Omental fat pad (tissue), 4 donors: Measurements from ENCODE around the gene RIMKLA. TPM values are rescaled to one million over a fixed set of nuclear protein-coding genes. Genes with fewer than 3 reads are reported as not detected.

ENCODE experiments used
- ATAC-seq: fragments of 150-250 bp; one replicate; pipeline ENCODE4 v1.9.1; 2016; ENCODE audit warnings: mild to moderate bottlenecking, moderate library complexity; ENCODE audit not compliant: low FRiP score
- DNase-seq: peaks from one replicate; pipeline ENCODE4 v3.0.0-alpha.2; 2019; ENCODE audit warnings: low spot score
- CTCF ChIP-seq, 3 donors: fragments of 450-650 bp; IDR thresholded peaks; one replicate each; pipeline ENCODE4 v1.5.1; 2016 to 2017; ENCODE audit warnings: antibody characterized with exemption in 3 of 3, mild to moderate bottlenecking in 3 of 3, moderate library complexity in 2 of 3
- total RNA-seq, 4 donors: library from RNA; depleted of rRNA; stranded (reverse); fragments of >200 nt; gene quantifications; one replicate each; pipeline ENCODE4 v1.1.0, GENCODE V29; 2016

RIMKLA gene
- total RNA-seq, 4 donors from 2014 or later, result 0.12 to 0.38 (median 0.25) TPM

GRCh38 chr1:42461196-42461595 lies 80.6 kb downstream of the RIMKLA start:
- no peak for TF ChIP-seq CTCF (IDR thresholded peaks at IDR 0.05)
- no peak for ATAC-seq
- no peak for DNase-seq

GRCh38 chr1:42462828-42463763 lies 82.5 kb downstream of the RIMKLA start, which contains the start of gene CCDC30:
Gene CCDC30 (plus strand): TSS chr1:42463286. CDS start chr1:42480552, 17,266 bp downstream.
- no peak for TF ChIP-seq CTCF (IDR thresholded peaks at IDR 0.05)
- DNase-seq (peak; percentile 82), ATAC-seq (peak; percentile 100)

GRCh38 chr1:42463921-42464320 lies 83.3 kb downstream of the RIMKLA start:
- no peak for DNase-seq
- no peak for ATAC-seq
- TF ChIP-seq CTCF (IDR thresholded peaks at IDR 0.05), result no peak

GRCh38 chr1:42466030-42466429 lies 85.4 kb downstream of the RIMKLA start:
- no peak for TF ChIP-seq CTCF (IDR thresholded peaks at IDR 0.05)
- no peak for DNase-seq
- ATAC-seq, result no peak

- ATAC-seq, result no peak
- DNase-seq, result no peak
- no peak for TF ChIP-seq CTCF (IDR thresholded peaks at IDR 0.05)
These were observed 89.1 kb downstream of the RIMKLA start for GRCh38 chr1:42469727-42470126.

Other genes starting within 250 kb of the RIMKLA start
- gene GUCA2B, start 227.4 kb upstream of the RIMKLA start, total RNA-seq, result not detected
- not detected for gene GUCA2A, start 216.0 kb upstream of the RIMKLA start, total RNA-seq
- gene FOXJ3, start 45.6 kb upstream of the RIMKLA start, total RNA-seq, result 10 to 100 TPM; 49.7 to 83.5 (median 56.1) TPM
- gene ZMYND12, start 75.2 kb downstream of the RIMKLA start, total RNA-seq, result 1 to 10 TPM in 3 of 4 donors, under 1 TPM in 1; 0.82 to 2.2 (median 1.7) TPM
- gene PPCS, start 75.8 kb downstream of the RIMKLA start, total RNA-seq, result 10 to 100 TPM; 42.0 to 57.3 (median 43.8) TPM
- 1 to 10 TPM; 1.9 to 3.5 (median 2.6) TPM for gene CCDC30, start 82.5 kb downstream of the RIMKLA start, total RNA-seq